ENCODE measurements around the gene GLI3.

- TF ChIP-seq CTCF (IDR thresholded peaks at IDR 0.05) (no peak), POLR2A (IDR thresholded peaks at IDR 0.05) (no peak)
Observed at GRCh38 chr7:41912426-41912825, 324.6 kb downstream of the GLI3 start.
